ENCODE data around the gene TRPC3. TPM values are rescaled to one million over a fixed set of nuclear protein-coding genes. Genes with fewer than 3 reads are reported as not detected.
A peak's percentile ranks its signal among the peaks of the same experiment; 100 is the strongest.

Gene TRPC3
- total RNA-seq (2014; rRNA removed; shearing (Covaris generic)) (0.50 TPM in 1 of 2 replicates, not detected in the other), total RNA-seq (2022) (not detected in 2 replicates), Bru-seq, nascent RNA (percentile 4 among the genes with signal in this experiment), BruChase-seq, experiment 1, labeled RNA remaining after a 6-hour chase (percentile 7 among the genes with signal in this experiment), BruChase-seq, experiment 2, labeled RNA remaining after a 2-hour chase (percentile 13 among the genes with signal in this experiment)
- long read RNA-seq = 0 reads

DNA sequence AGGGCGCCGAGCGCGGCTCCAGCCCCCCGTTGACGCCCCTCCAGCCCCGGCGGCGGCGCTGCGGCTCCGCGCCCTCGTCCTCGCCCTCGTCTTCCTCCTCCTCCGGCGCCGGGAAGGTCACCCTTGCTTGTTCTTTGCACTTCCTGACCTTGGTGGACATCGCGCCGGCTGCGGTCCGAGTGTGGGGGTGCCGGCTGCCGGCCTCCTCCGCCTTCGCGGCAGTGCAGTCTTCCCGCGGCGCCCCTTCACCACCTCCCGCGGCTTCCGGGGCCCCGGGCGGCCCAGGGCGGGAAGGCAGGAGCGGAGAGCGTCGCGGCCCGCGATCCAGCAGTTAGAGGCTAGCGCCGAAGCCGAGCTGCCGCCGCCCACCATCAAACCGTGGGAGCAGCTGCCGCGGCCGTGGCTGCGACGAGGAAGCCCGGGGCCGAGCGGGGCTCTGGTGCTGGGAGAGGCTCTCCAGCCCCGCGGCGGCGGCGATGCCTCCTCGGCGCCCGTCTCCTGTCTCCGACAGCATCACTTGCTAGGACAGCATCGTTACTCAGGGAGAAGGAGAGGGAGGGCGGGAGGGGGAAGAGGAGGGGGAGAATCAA is at the start of gene TRPC3:
TRPC3 (minus strand) TSS at position 540 of the 590 bp plus-strand sequence; CDS start at position 160, 380 bp downstream.
- peak within 1 kb of the TSS; percentile 41; the same call in 1 of the 2 replicates for H2AFZ ChIP-seq (ENCODE audit: low read length)
- H3K9me3 ChIP-seq (ENCODE audit: low read length) = no peaks in the 10 kb centered on the region
- no TSS peak for BruUV-seq (replicated peaks)
- no peaks in the 10 kb centered on the region for H3K79me2 ChIP-seq (ENCODE audit: insufficient read depth, low read depth, low read length)
- peak within 1 kb of the TSS; percentile 60 for H3K4me3 ChIP-seq (ENCODE audit: low read depth, low read length, poor library complexity, severe bottlenecking)
- no peak within 1 kb of the TSS for H3K27ac ChIP-seq (ENCODE audit: low read depth, low read length, poor library complexity, severe bottlenecking)
- H3K9me2 ChIP-seq (ENCODE audit: insufficient read depth, low read length) = no peaks in the 10 kb centered on the region
- CTCF ChIA-PET (ENCODE audit: unreplicated experiment) = no interaction called here
- TF ChIP-seq, protein P1, sequence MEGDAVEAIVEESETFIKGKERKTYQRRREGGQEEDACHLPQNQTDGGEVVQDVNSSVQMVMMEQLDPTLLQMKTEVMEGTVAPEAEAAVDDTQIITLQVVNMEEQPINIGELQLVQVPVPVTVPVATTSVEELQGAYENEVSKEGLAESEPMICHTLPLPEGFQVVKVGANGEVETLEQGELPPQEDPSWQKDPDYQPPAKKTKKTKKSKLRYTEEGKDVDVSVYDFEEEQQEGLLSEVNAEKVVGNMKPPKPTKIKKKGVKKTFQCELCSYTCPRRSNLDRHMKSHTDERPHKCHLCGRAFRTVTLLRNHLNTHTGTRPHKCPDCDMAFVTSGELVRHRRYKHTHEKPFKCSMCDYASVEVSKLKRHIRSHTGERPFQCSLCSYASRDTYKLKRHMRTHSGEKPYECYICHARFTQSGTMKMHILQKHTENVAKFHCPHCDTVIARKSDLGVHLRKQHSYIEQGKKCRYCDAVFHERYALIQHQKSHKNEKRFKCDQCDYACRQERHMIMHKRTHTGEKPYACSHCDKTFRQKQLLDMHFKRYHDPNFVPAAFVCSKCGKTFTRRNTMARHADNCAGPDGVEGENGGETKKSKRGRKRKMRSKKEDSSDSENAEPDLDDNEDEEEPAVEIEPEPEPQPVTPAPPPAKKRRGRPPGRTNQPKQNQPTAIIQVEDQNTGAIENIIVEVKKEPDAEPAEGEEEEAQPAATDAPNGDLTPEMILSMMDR (conservative IDR thresholded peaks at IDR 0.05; ENCODE audit: low read length) = no peak
- TF ChIP-seq EZH2phosphoT487 (IDR thresholded peaks at IDR 0.05; ENCODE audit: borderline replicate concordance, low read depth, low read length) = no peak
- H3K36me3 ChIP-seq (ENCODE audit: insufficient read depth, low read length) = no peaks in the 10 kb centered on the region
- H3K4me2 ChIP-seq (ENCODE audit: low read length) = peak within 1 kb of the TSS; percentile 58
- POLR2A ChIA-PET = no interaction called here
- peak; percentile 5 for DNase-seq (ENCODE audit: low spot score)
- intact Hi-C loops (cut with micrococcal nuclease; ENCODE audit: unreplicated experiment) = no loop called here
- peaks cover 2% of the 10 kb centered on the region for H3K4me1 ChIP-seq (ENCODE audit: insufficient read depth, low read length, poor library complexity, severe bottlenecking)
- H4K20me1 ChIP-seq (ENCODE audit: insufficient read depth, low read length) = no peaks in the 10 kb centered on the region

DNA sequence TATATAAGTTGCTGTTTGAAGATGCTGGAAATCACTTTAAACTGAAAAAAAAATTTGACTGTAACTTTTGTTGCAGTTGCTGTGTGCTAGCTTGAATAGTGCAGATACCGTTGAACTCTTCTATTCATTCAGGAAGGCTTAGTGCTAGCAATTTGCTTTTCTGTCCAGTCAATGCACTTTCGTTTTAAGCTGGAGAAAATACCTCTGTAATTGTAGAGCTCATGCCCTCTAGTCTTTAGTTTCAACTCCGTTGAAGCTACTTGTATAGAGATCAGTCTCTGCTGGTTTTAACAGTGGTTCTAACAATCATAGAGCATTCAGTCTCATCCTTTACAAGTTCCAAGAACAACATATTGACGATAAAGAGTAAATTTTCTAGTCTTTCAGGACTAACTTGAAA is 49.0 kb upstream of the TRPC3 start:
- CTCF ChIA-PET (ENCODE audit: unreplicated experiment) = no interaction called here

More for the DNA sequence above, 49.0 kb upstream of the TRPC3 start:
- TF ChIP-seq EZH2phosphoT487 (IDR thresholded peaks at IDR 0.05; ENCODE audit: borderline replicate concordance, low read depth, low read length) = no peak
- TF ChIP-seq, protein P1 (conservative IDR thresholded peaks at IDR 0.05; ENCODE audit: low read length) = no peak
- H3K79me2 ChIP-seq (ENCODE audit: insufficient read depth, low read depth, low read length) = no peaks in the 10 kb centered on the region
- no peaks in the 10 kb centered on the region for H4K20me1 ChIP-seq (ENCODE audit: insufficient read depth, low read length)
- POLR2A ChIA-PET = no interaction called here
- no peaks in the 10 kb centered on the region for H3K9me3 ChIP-seq (ENCODE audit: low read length)
- H3K9me2 ChIP-seq (ENCODE audit: insufficient read depth, low read length) = no peaks in the 10 kb centered on the region
- DNase-seq (ENCODE audit: low spot score) = no peak
- H3K27ac ChIP-seq (ENCODE audit: low read depth, low read length, poor library complexity, severe bottlenecking) = no peak overlapping the region
- H2AFZ ChIP-seq (ENCODE audit: low read length) = no peak overlapping the region
- no TSS peak for BruUV-seq (replicated peaks)
- no peaks in the 10 kb centered on the region for H3K4me1 ChIP-seq (ENCODE audit: insufficient read depth, low read length, poor library complexity, severe bottlenecking)
- H3K4me2 ChIP-seq (ENCODE audit: low read length) = no peak overlapping the region
- intact Hi-C loops (cut with micrococcal nuclease; ENCODE audit: unreplicated experiment) = no loop called here
- H3K36me3 ChIP-seq (ENCODE audit: insufficient read depth, low read length) = no peaks in the 10 kb centered on the region
- H3K4me3 ChIP-seq (ENCODE audit: low read depth, low read length, poor library complexity, severe bottlenecking) = no peak overlapping the region

Data from OCI-LY7 (cell line).